ENCODE data around the gene MGAT5B. TPM values are rescaled to one million over a fixed set of nuclear protein-coding genes. Genes with fewer than 3 reads are reported as not detected.

MGAT5B gene
- total and polyA plus RNA-seq, 4 donors: 0.28 to 0.67 (median 0.46) TPM

DNA sequence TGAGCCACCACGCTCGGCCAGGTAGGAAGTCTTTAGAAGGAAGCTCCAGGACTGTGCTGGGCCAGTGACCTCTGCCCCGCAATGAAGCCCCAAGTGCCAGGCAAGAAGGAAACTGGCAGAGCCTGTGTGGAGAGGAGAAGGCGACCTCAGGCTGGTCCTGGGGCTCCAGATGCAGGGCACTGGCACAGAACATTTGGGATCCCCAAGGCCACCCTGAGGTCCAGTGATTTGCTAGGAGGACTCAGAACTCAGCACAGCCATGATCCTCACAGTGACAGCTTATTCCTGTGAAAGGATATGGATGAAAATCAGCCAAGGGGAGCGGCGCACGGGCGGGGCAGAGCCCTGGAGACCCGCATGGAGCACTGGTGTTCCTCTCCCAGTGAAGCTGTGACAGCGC is 24.1 kb downstream of the MGAT5B start:
- Histone ChIP-seq H3K36me3 (ENCODE audit: control insufficient read depth in 4 of 4, insufficient read depth in 4 of 4, low read length in 4 of 4) (no peaks in the 10 kb centered on the region), H3K27ac (ENCODE audit: low read depth in 1 of 2, low read length in 1 of 2) (no peak overlapping the region), H3K9ac (ENCODE audit: insufficient read depth in 1 of 2, low read length in 2 of 2) (no peak overlapping the region), H3K27me3 (ENCODE audit: control insufficient read depth in 3 of 3, insufficient read depth in 3 of 3, low read length in 2 of 3) (no peaks in the 10 kb centered on the region), H3K4me3 (no peak overlapping the region), H3K4me1 (ENCODE audit: control insufficient read depth in 5 of 5, insufficient read depth in 5 of 5, low read length in 5 of 5) (no peaks in the 10 kb centered on the region), H3K9me3 (ENCODE audit: control insufficient read depth in 4 of 4, insufficient read depth in 3 of 4, low read length in 3 of 4) (peaks cover 0 to 6% (median 0%) of the 10 kb centered on the region in 4 donors)
- 94 to 95% methylated on average over 10 of the region's 10 CpGs for WGBS, 2 donors
- ATAC-seq (ENCODE audit: insufficient read depth, low FRiP score): no peak
- TF ChIP-seq, protein P1, sequence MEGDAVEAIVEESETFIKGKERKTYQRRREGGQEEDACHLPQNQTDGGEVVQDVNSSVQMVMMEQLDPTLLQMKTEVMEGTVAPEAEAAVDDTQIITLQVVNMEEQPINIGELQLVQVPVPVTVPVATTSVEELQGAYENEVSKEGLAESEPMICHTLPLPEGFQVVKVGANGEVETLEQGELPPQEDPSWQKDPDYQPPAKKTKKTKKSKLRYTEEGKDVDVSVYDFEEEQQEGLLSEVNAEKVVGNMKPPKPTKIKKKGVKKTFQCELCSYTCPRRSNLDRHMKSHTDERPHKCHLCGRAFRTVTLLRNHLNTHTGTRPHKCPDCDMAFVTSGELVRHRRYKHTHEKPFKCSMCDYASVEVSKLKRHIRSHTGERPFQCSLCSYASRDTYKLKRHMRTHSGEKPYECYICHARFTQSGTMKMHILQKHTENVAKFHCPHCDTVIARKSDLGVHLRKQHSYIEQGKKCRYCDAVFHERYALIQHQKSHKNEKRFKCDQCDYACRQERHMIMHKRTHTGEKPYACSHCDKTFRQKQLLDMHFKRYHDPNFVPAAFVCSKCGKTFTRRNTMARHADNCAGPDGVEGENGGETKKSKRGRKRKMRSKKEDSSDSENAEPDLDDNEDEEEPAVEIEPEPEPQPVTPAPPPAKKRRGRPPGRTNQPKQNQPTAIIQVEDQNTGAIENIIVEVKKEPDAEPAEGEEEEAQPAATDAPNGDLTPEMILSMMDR (IDR thresholded peaks at IDR 0.05; ENCODE audit: control extremely low read depth, extremely low read depth): no peak
- no peak for DNase-seq

- no peak for ATAC-seq (ENCODE audit: insufficient read depth, low FRiP score)
- no peak overlapping the region for H3K27ac ChIP-seq (ENCODE audit: low read depth in 1 of 2, low read length in 1 of 2)
- WGBS, 2 donors: 70 to 72% methylated on average over 13 of the region's 13 CpGs
- peaks cover 0 to 5% (median 0%) of the 10 kb centered on the region in 4 donors for H3K9me3 ChIP-seq (ENCODE audit: control insufficient read depth in 4 of 4, insufficient read depth in 3 of 4, low read length in 3 of 4)
- H3K36me3 ChIP-seq (ENCODE audit: control insufficient read depth in 4 of 4, insufficient read depth in 4 of 4, low read length in 4 of 4): no peaks in the 10 kb centered on the region
- no peak for DNase-seq
- H3K27me3 ChIP-seq (ENCODE audit: control insufficient read depth in 3 of 3, insufficient read depth in 3 of 3, low read length in 2 of 3): no peaks in the 10 kb centered on the region
- TF ChIP-seq, protein P1 (IDR thresholded peaks at IDR 0.05; ENCODE audit: control extremely low read depth, extremely low read depth): no peak
- H3K9ac ChIP-seq (ENCODE audit: insufficient read depth in 1 of 2, low read length in 2 of 2): no peak overlapping the region
- no peak overlapping the region for H3K4me3 ChIP-seq
- H3K4me1 ChIP-seq (ENCODE audit: control insufficient read depth in 5 of 5, insufficient read depth in 5 of 5, low read length in 5 of 5): no peaks in the 10 kb centered on the region
Observed at GRCh38 chr17:76893623-76894334, 25.6 kb downstream of the MGAT5B start.

- no peaks in the 10 kb centered on the region for H3K36me3 ChIP-seq (ENCODE audit: control insufficient read depth in 4 of 4, insufficient read depth in 4 of 4, low read length in 4 of 4)
- H3K9me3 ChIP-seq (ENCODE audit: control insufficient read depth in 4 of 4, insufficient read depth in 3 of 4, low read length in 3 of 4): peaks cover 0 to 5% (median 0%) of the 10 kb centered on the region in 4 donors
- ATAC-seq (ENCODE audit: insufficient read depth, low FRiP score): no peak
- no peaks in the 10 kb centered on the region for H3K27me3 ChIP-seq (ENCODE audit: control insufficient read depth in 3 of 3, insufficient read depth in 3 of 3, low read length in 2 of 3)
- no peak for DNase-seq
- no peak overlapping the region for H3K27ac ChIP-seq (ENCODE audit: low read depth in 1 of 2, low read length in 1 of 2)
- H3K4me1 ChIP-seq (ENCODE audit: control insufficient read depth in 5 of 5, insufficient read depth in 5 of 5, low read length in 5 of 5): no peaks in the 10 kb centered on the region
- 91 to 98% methylated on average over 11 of the region's 11 CpGs for WGBS, 2 donors
- TF ChIP-seq, protein P1 (IDR thresholded peaks at IDR 0.05; ENCODE audit: control extremely low read depth, extremely low read depth): no peak
- no peak overlapping the region for H3K4me3 ChIP-seq
- no peak overlapping the region for H3K9ac ChIP-seq (ENCODE audit: insufficient read depth in 1 of 2, low read length in 2 of 2)
Observed at GRCh38 chr17:76894842-76895241, 26.6 kb downstream of the MGAT5B start.
